HepG2 (cell line): Measurements from ENCODE around the gene PDE4C. TPM values are rescaled to one million over a fixed set of nuclear protein-coding genes. Genes with fewer than 3 reads are reported as not detected.

Source experiments
- ATAC-seq: fragments of 200-7000 bp; cut with Tn5 transposase; 3 replicates; pipeline ENCODE4 v1.9.1; 2020; ENCODE audit warnings: mild to moderate bottlenecking, moderate library complexity
- BruUV-seq: library from RNA; stranded (reverse); fragments of 400-500 nt; replicated peaks from 2 replicates; lab custom pipeline; 2021; lab: Mats Ljungman, UMichigan
- CTCF ChIA-PET: fragments of 300-600 bp; formaldehyde crosslinking; extraction: SDS; loops from one replicate; lab custom pipeline; 2021; ENCODE audit warnings: low total read pairs, inconsistent platforms, low intra/inter-chr PET ratio; lab: Yijun Ruan, JAX
- POLR2A ChIA-PET: fragments of 350-600 bp; sonication (Branson Sonifier 250); formaldehyde crosslinking; loops from one replicate; lab custom pipeline; 2020; ENCODE audit warnings: antibody characterized with exemption, inconsistent platforms; lab: Yijun Ruan, JAX
- DNase-seq: peaks from one replicate; pipeline ENCODE4 v3.0.0-alpha.2; 2015; ENCODE audit warnings: low spot score
- FAIRE-seq: peaks from 3 replicates; lab custom pipeline; 2011; peaks lifted over from hg19 to GRCh38; lab: Jason Lieb, UNC
- H2AFZ ChIP-seq: one replicate; pipeline ENCODE4 v1.6.1; 2011; ENCODE audit warnings: low read length, inconsistent platforms
- H3K27ac ChIP-seq: fragments of 300-600 bp; 3 replicates; pipeline ENCODE4 v1.8.0; 2011; ENCODE audit warnings: mixed run types, mild to moderate bottlenecking, mixed read lengths, low read length, inconsistent platforms; ENCODE audit not compliant: insufficient read depth; ENCODE audit errors: extremely low read length
- H3K27me3 ChIP-seq, 2 experiments: fragments of 200-600 bp in 1 of 2; 2 replicates in 1 of 2; 3 replicates in 1 of 2; pipeline versions ENCODE4 v1.6.0 to v1.8.0; 2011; ENCODE audit warnings: low read length in 2 of 2, mild to moderate bottlenecking in 2 of 2, moderate library complexity in 2 of 2, inconsistent platforms in 1 of 2; ENCODE audit not compliant: insufficient read depth in 2 of 2, control insufficient read depth in 1 of 2
- H3K36me3 ChIP-seq, 2 experiments: fragments of 200-600 bp in 1 of 2; replicated peaks in 1 of 2; 2 replicates in 1 of 2; 3 replicates in 1 of 2; pipeline versions ENCODE4 v1.5.1 to v1.8.0; 2011; ENCODE audit warnings: low read length in 2 of 2, inconsistent platforms in 1 of 2; ENCODE audit not compliant: insufficient read depth in 2 of 2, control insufficient read depth in 1 of 2
- H3K4me1 ChIP-seq: 2 replicates; pipeline ENCODE4 v1.5.1; 2012; ENCODE audit warnings: low read length, inconsistent platforms; ENCODE audit not compliant: insufficient read depth
- H3K4me2 ChIP-seq: 2 replicates; pipeline ENCODE4 v1.6.0; 2011; ENCODE audit warnings: low read depth, low read length, inconsistent platforms
- H3K4me3 ChIP-seq, 3 experiments: fragments of 200-600 bp in 1 of 3; sonication (generic), shearing (Covaris generic) in 1 of 3; replicated peaks in 1 of 3; 2 replicates each; pipeline ENCODE4 v1.5.1; 2011 to 2016; ENCODE audit warnings: low read length in 3 of 3, inconsistent platforms in 2 of 3, low read depth in 2 of 3, mild to moderate bottlenecking in 2 of 3, control low read depth in 1 of 3, mixed read lengths in 1 of 3; ENCODE audit not compliant: insufficient read depth in 1 of 3
- H3K79me2 ChIP-seq: one replicate; pipeline ENCODE4 v1.6.1; 2011; ENCODE audit warnings: low read length, inconsistent platforms; ENCODE audit not compliant: insufficient read depth
- H3K9ac ChIP-seq: 2 replicates; pipeline ENCODE4 v1.6.0; 2011; ENCODE audit warnings: mild to moderate bottlenecking, low read depth, low read length, inconsistent platforms; ENCODE audit not compliant: insufficient read depth
- H3K9me3 ChIP-seq: 2 replicates; pipeline ENCODE4 v1.5.1; 2012; ENCODE audit warnings: mild to moderate bottlenecking, low read length
- H4K20me1 ChIP-seq: 2 replicates; pipeline ENCODE4 v1.6.0; 2011; ENCODE audit warnings: inconsistent platforms, mild to moderate bottlenecking, low read length, moderate library complexity; ENCODE audit not compliant: insufficient read depth
- HDAC1 ChIP-seq: sonication (generic); formaldehyde crosslinking; IDR thresholded peaks from 2 replicates; pipeline ENCODE4 v1.5.1; 2020; ENCODE audit warnings: mild to moderate bottlenecking, missing genetic modification reagents
- PATZ1 ChIP-seq: sonication (generic); formaldehyde crosslinking; IDR thresholded peaks from 2 replicates; pipeline ENCODE4 v1.4.0; 2020; ENCODE audit warnings: missing genetic modification reagents
- PHF20 ChIP-seq: sonication (generic); formaldehyde crosslinking; IDR thresholded peaks from 2 replicates; pipeline ENCODE4 v1.5.0; 2020; ENCODE audit warnings: mild to moderate bottlenecking, missing genetic modification reagents
- SALL2 ChIP-seq: sonication (generic); formaldehyde crosslinking; IDR thresholded peaks from 2 replicates; pipeline ENCODE4 v1.8.1; 2023; ENCODE audit warnings: mild to moderate bottlenecking, missing genetic modification reagents, inconsistent platforms
- ZBTB43 ChIP-seq: sonication (generic); formaldehyde crosslinking; conservative IDR thresholded peaks from 2 replicates; pipeline ENCODE4 v1.4.0; 2020; ENCODE audit warnings: missing genetic modification reagents
- ZKSCAN5 ChIP-seq: sonication (generic); formaldehyde crosslinking; IDR thresholded peaks from 2 replicates; pipeline ENCODE4 v1.5.1; 2020; ENCODE audit warnings: mild to moderate bottlenecking, missing genetic modification reagents
- ZKSCAN8 ChIP-seq: IDR thresholded peaks from 2 replicates; pipeline ENCODE4 v1.6.1; 2016; ENCODE audit warnings: borderline replicate concordance, missing genetic modification reagents, missing compliant biosample characterization
- ZNF251 ChIP-seq: sonication (generic); formaldehyde crosslinking; IDR thresholded peaks from 2 replicates; pipeline ENCODE4 v1.9.0; 2021; ENCODE audit warnings: mild to moderate bottlenecking, missing genetic modification reagents
- ZNF333 ChIP-seq: sonication (generic); formaldehyde crosslinking; IDR thresholded peaks from 2 replicates; pipeline ENCODE4 v1.4.0; 2020; ENCODE audit warnings: mild to moderate bottlenecking, missing genetic modification reagents, borderline replicate concordance
- ZNF652 ChIP-seq: IDR thresholded peaks from 2 replicates; pipeline ENCODE4 v1.6.1; 2016; ENCODE audit warnings: low read depth, borderline replicate concordance
- ZNF660 ChIP-seq: sonication (generic); formaldehyde crosslinking; IDR thresholded peaks from 2 replicates; pipeline ENCODE4 v1.5.1; 2020; ENCODE audit warnings: mild to moderate bottlenecking, low read depth, missing genetic modification reagents, borderline replicate concordance
- ZNF747 ChIP-seq: sonication (generic); formaldehyde crosslinking; IDR thresholded peaks from 2 replicates; pipeline ENCODE4 v1.8.1; 2023; ENCODE audit warnings: missing genetic modification reagents, mild to moderate bottlenecking, borderline replicate concordance
- WGBS: methylation state at CpG from one replicate; pipeline ENCODE4 v1.1.6; 2017; ENCODE audit warnings: low lambda C conversion rate; 5-methylcytosine and 5-hydroxymethylcytosine counted together
- in situ Hi-C: cut with HindIII; loops from 2 replicates; pipeline ENCODE4 v1.10.0; 2017; ENCODE audit warnings: low pct_unique_long_range_greater_than_20kb; ENCODE audit not compliant: extremely low pct_ligation_motif_present
- intact Hi-C: fragments of 100-400 bp; cut with micrococcal nuclease; formaldehyde crosslinking; loops from one replicate; pipeline ENCODE4 v1.10.0; 2022; ENCODE audit not compliant: unreplicated experiment
- polyA plus RNA-seq, 8 experiments: library from polyadenylated mRNA; depleted of rRNA in 3 of 8; stranded (reverse) in 7 of 8; unstranded in 1 of 8; fragments of >200 nt; fragmentation: Illumina TruSeq in 4 of 8; extraction: Trizol in 4 of 8; gene quantifications; 2 replicates each; pipeline versions ENCODE4 v1.2.1 to v1.2.3, GENCODE V29; 2011 to 2016; ENCODE audit warnings: low read depth in 4 of 8, missing spikeins in 1 of 8, mixed read lengths in 1 of 8; ENCODE audit not compliant: insufficient read depth in 1 of 8
- total RNA-seq, 5 experiments: library from RNA; depleted of rRNA; stranded (reverse); fragments of >200 nt; fragmentation: Illumina TruSeq; extraction: Trizol; gene quantifications; 2 replicates each; pipeline ENCODE4 v1.2.3, GENCODE V29; 2016; ENCODE audit warnings: low read depth in 1 of 5

Gene PDE4C
- total and polyA plus RNA-seq, 2 of the 13 experiments (the other 11 are each of a cell fraction or from before 2014, with no cell fraction given) = 1.4 to 14.0 TPM

- H3K9me3 ChIP-seq = no peaks in the 10 kb centered on the region
- 87% methylated on average over 22 of the region's 42 CpGs for WGBS
- TF ChIP-seq ZKSCAN5 (CRISPR knock-in tag) = no peak
- TF ChIP-seq ZKSCAN8 = no peak
- no peaks in the 10 kb centered on the region for H3K36me3 ChIP-seq
- H3K4me1 ChIP-seq = peaks cover 21% of the 10 kb centered on the region
- no peak overlapping the region for H3K9ac ChIP-seq
- FAIRE-seq (no peak), ATAC-seq (no peak), DNase-seq (no peak)
- H4K20me1 ChIP-seq = no peaks in the 10 kb centered on the region
- ChIA-PET CTCF (no interaction called here), POLR2A (no interaction called here)
- H3K27me3 ChIP-seq = peaks cover 5 to 7% of the 10 kb centered on the region in 2 experiments; a peak in 3 of 5 replicates
- intact Hi-C loops = no loop called here
- no peaks in the 10 kb centered on the region for H3K79me2 ChIP-seq
- no peak overlapping the region for H2AFZ ChIP-seq
- no peak overlapping the region for H3K27ac ChIP-seq
- H3K4me3 ChIP-seq = no peak overlapping the region
- in situ Hi-C loops = no loop called here
- BruUV-seq = no TSS peak
- no peak overlapping the region for H3K4me2 ChIP-seq
These were observed 40.8 kb upstream of the PDE4C start for GRCh38 chr19:18266771-18267686.

DNA sequence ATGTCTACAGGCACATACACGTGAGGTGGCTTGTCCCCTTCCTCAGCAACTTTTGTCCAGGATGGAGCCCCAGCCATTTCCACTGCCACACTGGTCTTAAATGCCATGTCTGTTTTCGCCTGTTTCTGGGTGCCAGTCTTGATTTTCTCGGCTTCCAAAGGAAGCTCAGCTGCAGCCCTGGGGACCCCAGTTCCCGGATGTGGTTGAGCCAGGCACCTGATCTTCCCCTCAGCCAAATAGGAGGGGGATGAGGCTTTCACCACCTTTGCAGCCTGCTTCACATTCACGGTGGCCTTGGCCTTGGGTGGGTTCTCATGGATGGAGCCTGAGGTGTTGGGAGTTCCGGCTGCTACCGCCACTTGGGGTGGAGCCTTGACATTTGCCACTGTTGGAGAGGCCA lies 39.3 kb upstream of the PDE4C start:
- 50% methylated on average over 6 of the region's 7 CpGs for WGBS
- TF ChIP-seq PATZ1 (CRISPR knock-in tag) = no peak
- no peak for TF ChIP-seq HDAC1
- TF ChIP-seq ZNF251 (CRISPR knock-in tag) = no peak
- no peak for TF ChIP-seq ZBTB43 (CRISPR knock-in tag)
- TF ChIP-seq ZNF660 = no peak
- no peak for TF ChIP-seq ZNF652 (CRISPR knock-in tag)
- no peak for TF ChIP-seq ZNF747
- TF ChIP-seq ZNF333 (CRISPR knock-in tag) = no peak
- no peak for TF ChIP-seq SALL2
- TF ChIP-seq PHF20 = no peak

More for the DNA sequence above, 39.3 kb upstream of the PDE4C start:
- CTCF ChIA-PET = no interaction called here
- no TSS peak for BruUV-seq
- no peak overlapping the region for H3K4me2 ChIP-seq
- H3K36me3 ChIP-seq = no peaks in the 10 kb centered on the region
- no peak overlapping the region for H2AFZ ChIP-seq
- H3K9ac ChIP-seq = no peak overlapping the region
- FAIRE-seq (no peak), DNase-seq (no peak), ATAC-seq (no peak)
- no peaks in the 10 kb centered on the region for H3K79me2 ChIP-seq
- peaks cover 5 to 7% of the 10 kb centered on the region in 2 experiments; a peak in 3 of 5 replicates for H3K27me3 ChIP-seq
- no peaks in the 10 kb centered on the region for H3K9me3 ChIP-seq
- intact Hi-C loops (no loop called here), in situ Hi-C loops (no loop called here)
- no peak overlapping the region for H3K27ac ChIP-seq
- no peaks in the 10 kb centered on the region for H4K20me1 ChIP-seq
- POLR2A ChIA-PET = no interaction called here
- H3K4me3 ChIP-seq = no peak overlapping the region
- H3K4me1 ChIP-seq = peaks cover 21% of the 10 kb centered on the region
